MCF 10A (cell line): ENCODE measurements around the gene CCDC85C. TPM values are rescaled to one million over a fixed set of nuclear protein-coding genes. Genes with fewer than 3 reads are reported as not detected.

ENCODE experiments used
- BruUV-seq: library from RNA; stranded (reverse); fragments of 400-500 nt; replicated peaks from 2 replicates; lab custom pipeline; 2021; lab: Mats Ljungman, UMichigan
- CTCF ChIA-PET: fragments of 300-600 bp; sonication (Branson Sonifier 250); formaldehyde crosslinking; extraction: SDS; loops from one replicate; lab custom pipeline; 2021; ENCODE audit warnings: antibody characterized with exemption, inconsistent platforms; lab: Yijun Ruan, JAX
- POLR2A ChIA-PET: fragments of 300-600, 350-650 bp; sonication (Branson Sonifier 250); formaldehyde crosslinking; extraction: SDS; loops from one replicate; lab custom pipeline; 2020; ENCODE audit warnings: antibody characterized with exemption, inconsistent platforms; lab: Yijun Ruan, JAX
- DNase-seq: peaks from one replicate; pipeline ENCODE4 v3.0.0-alpha.2; 2018; ENCODE audit not compliant: unreplicated experiment
- H3K27ac Mint-ChIP-seq: one replicate; pipeline ENCODE4 v1.8.0; 2022; ENCODE audit warnings: mild to moderate bottlenecking, low read depth, mixed read lengths; ENCODE audit not compliant: unreplicated experiment
- H3K27me3 Mint-ChIP-seq: one replicate; pipeline ENCODE4 v1.8.0; 2022; ENCODE audit warnings: mixed read lengths; ENCODE audit not compliant: insufficient read depth, unreplicated experiment
- H3K36me3 Mint-ChIP-seq: one replicate; pipeline ENCODE4 v1.8.0; 2022; ENCODE audit warnings: mild to moderate bottlenecking, moderate library complexity, mixed read lengths; ENCODE audit not compliant: insufficient read depth, unreplicated experiment
- H3K4me1 Mint-ChIP-seq: one replicate; pipeline ENCODE4 v1.8.0; 2022; ENCODE audit warnings: mixed read lengths; ENCODE audit not compliant: insufficient read depth, unreplicated experiment
- H3K4me3 Mint-ChIP-seq: one replicate; pipeline ENCODE4 v1.8.0; 2022; ENCODE audit warnings: mild to moderate bottlenecking, moderate library complexity, mixed read lengths; ENCODE audit not compliant: unreplicated experiment
- H3K9me3 Mint-ChIP-seq: one replicate; pipeline ENCODE4 v1.8.0; 2022; ENCODE audit warnings: mixed read lengths; ENCODE audit not compliant: unreplicated experiment
- CTCF ChIP-seq: fragments of 200-600 bp; IDR thresholded peaks from one replicate; pipeline ENCODE4 v1.8.0; 2022; ENCODE audit warnings: antibody characterized with exemption, mild to moderate bottlenecking; ENCODE audit not compliant: unreplicated experiment
- intact Hi-C: fragments of 100-400 bp; cut with micrococcal nuclease; formaldehyde crosslinking; loops from 2 replicates; pipeline ENCODE4 v1.14.1; 2022
- total RNA-seq: library from RNA; stranded (reverse); gene quantifications from 2 replicates; pipeline ENCODE4 v1.2.3, GENCODE V29; 2022

The CCDC85C gene
- total RNA-seq, 1 experiment from 2014 or later = 29.9 TPM

- TF ChIP-seq CTCF = no peak
- CTCF ChIA-PET = interaction anchor here (0.6 to 4.3 kb wide), 5 partner anchors 64 to 367 kb away, joined by 3 to 22 read pairs (median 3); no protein-coding TSS in a partner anchor
- no peak overlapping the region for H3K4me3 Mint-ChIP-seq
- DNase-seq = no peak
- no TSS peak for BruUV-seq
- no peaks in the 10 kb centered on the region for H3K27me3 Mint-ChIP-seq
- intact Hi-C loops = no loop called here
- no peaks in the 10 kb centered on the region for H3K36me3 Mint-ChIP-seq
- H3K9me3 Mint-ChIP-seq = no peaks in the 10 kb centered on the region
- POLR2A ChIA-PET = no interaction called here
- peaks cover 16% of the 10 kb centered on the region for H3K4me1 Mint-ChIP-seq
- H3K27ac Mint-ChIP-seq = no peak overlapping the region
These were observed 80.9 kb downstream of the CCDC85C start for GRCh38 chr14:99522934-99523703.

- Mint-ChIP-seq H3K36me3 (no peaks in the 10 kb centered on the region), H3K4me1 (peaks cover 16% of the 10 kb centered on the region), H3K27me3 (no peaks in the 10 kb centered on the region), H3K4me3 (no peak overlapping the region), H3K27ac (no peak overlapping the region), H3K9me3 (no peaks in the 10 kb centered on the region)
- no peak for DNase-seq
- ChIA-PET CTCF (interaction anchor here (0.9 to 4.3 kb wide), 4 partner anchors 106 to 110 kb away, joined by 3 to 22 read pairs (median 6); no protein-coding TSS in a partner anchor), POLR2A (no interaction called here)
- BruUV-seq = no TSS peak
- intact Hi-C loops = no loop called here
- no peak for TF ChIP-seq CTCF
These were observed 81.5 kb downstream of the CCDC85C start for GRCh38 chr14:99522457-99522891.

- no TSS peak for BruUV-seq
- POLR2A ChIA-PET = no interaction called here
- Mint-ChIP-seq H3K36me3 (no peaks in the 10 kb centered on the region), H3K4me3 (no peak overlapping the region), H3K27ac (no peak overlapping the region), H3K9me3 (no peaks in the 10 kb centered on the region), H3K4me1 (peaks cover 16% of the 10 kb centered on the region), H3K27me3 (no peaks in the 10 kb centered on the region)
- TF ChIP-seq CTCF = no peak
- intact Hi-C loops = no loop called here
- no peak for DNase-seq
- CTCF ChIA-PET = interaction anchor here (0.9 to 2.1 kb wide), 2 partner anchors 106 to 108 kb away, joined by 3 to 8 read pairs; no protein-coding TSS in a partner anchor
These were observed 82.0 kb downstream of the CCDC85C start for GRCh38 chr14:99522025-99522401.

- Mint-ChIP-seq H3K27ac (no peak overlapping the region), H3K36me3 (no peaks in the 10 kb centered on the region), H3K4me3 (no peak overlapping the region), H3K4me1 (peaks cover 16% of the 10 kb centered on the region), H3K27me3 (no peaks in the 10 kb centered on the region), H3K9me3 (no peaks in the 10 kb centered on the region)
- TF ChIP-seq CTCF = no peak
- intact Hi-C loops = no loop called here
- BruUV-seq = no TSS peak
- no peak for DNase-seq
- ChIA-PET POLR2A (no interaction called here), CTCF (interaction anchor here (0.5 to 2.1 kb wide), 4 partner anchors 22 to 246 kb away, joined by 3 to 8 read pairs (median 3); no protein-coding TSS in a partner anchor)
These were observed 82.6 kb downstream of the CCDC85C start for GRCh38 chr14:99521176-99522024.
